NK-92 treated with Interleukin-12 subunit alpha and Interleukin-12 subunit beta, amount 100 ng/mL, for 24 hours (cell line): ENCODE measurements around the gene SOS1.
A peak's percentile ranks its signal among the peaks of the same experiment; 100 is the strongest.
"Not testable (repeated sequence)": the region's sequence is repeated elsewhere in the genome, so short reads cannot be mapped to it uniquely, and the experiment has no call there.

Experiments
- DNase-seq: peaks from one replicate; lab custom pipeline; 2025; lab: John Stamatoyannopoulos, UW

Gene SOS1

DNA sequence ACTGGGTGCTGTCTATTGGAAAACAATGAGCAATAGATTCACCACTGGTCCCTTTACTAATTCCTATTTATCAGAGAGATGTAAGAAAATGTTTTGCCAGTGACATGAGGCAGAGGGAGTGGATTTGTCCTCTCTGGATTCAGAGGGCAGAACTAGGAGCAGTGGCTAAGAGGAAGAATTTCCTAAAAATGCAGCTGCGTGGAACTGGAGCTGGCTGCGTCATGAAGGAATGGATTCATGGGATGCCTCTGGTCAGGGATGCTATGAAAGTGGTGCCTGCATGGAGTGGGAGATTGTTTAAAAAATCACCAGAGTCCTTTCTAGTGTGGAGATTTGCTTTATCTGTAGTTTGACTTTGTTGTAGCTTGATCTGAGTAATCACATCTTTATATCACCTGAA, 152.8 kb downstream of the SOS1 start:
- DNase-seq: no peak

DNA sequence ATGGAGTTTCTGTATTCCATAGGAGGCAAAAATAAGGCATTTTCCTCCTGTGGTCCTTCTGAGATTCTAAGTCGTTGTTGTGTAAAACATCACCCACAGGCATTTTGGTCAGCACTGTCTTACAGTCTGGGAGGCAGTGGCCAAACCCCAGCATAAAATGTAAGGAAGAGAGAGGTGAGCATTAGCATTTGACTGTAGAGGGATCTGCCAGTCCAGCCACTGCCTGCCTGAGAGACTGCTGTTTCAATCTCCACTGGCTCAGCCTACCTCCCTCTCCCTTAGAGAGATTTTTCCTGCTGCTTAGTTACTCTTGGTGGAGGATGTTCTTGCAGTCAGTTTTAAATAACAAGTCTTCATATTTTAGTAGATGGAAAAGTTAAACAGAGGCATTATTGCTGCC, 154.2 kb downstream of the SOS1 start:
- no peak for DNase-seq

DNA sequence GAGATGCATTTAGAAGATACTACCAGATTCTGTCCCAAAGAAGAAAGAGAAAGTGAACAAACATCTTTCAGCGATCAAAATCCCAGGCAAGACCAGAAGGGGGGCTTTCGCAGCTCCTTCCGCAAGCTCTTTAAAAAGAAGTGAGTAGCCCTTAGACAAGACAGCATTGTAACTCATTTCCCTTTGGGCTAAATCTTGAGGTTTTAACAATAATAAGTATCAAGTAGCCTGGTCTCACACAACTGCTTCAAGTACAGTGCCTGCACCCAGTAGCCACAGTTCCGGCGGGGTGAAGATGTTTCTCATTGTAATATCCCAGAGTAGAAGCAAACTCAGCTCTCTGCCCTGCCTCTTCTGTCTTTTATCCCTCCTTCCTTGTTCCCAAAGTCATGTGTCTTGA, 154.8 kb downstream of the SOS1 start:
- no peak for DNase-seq

DNA sequence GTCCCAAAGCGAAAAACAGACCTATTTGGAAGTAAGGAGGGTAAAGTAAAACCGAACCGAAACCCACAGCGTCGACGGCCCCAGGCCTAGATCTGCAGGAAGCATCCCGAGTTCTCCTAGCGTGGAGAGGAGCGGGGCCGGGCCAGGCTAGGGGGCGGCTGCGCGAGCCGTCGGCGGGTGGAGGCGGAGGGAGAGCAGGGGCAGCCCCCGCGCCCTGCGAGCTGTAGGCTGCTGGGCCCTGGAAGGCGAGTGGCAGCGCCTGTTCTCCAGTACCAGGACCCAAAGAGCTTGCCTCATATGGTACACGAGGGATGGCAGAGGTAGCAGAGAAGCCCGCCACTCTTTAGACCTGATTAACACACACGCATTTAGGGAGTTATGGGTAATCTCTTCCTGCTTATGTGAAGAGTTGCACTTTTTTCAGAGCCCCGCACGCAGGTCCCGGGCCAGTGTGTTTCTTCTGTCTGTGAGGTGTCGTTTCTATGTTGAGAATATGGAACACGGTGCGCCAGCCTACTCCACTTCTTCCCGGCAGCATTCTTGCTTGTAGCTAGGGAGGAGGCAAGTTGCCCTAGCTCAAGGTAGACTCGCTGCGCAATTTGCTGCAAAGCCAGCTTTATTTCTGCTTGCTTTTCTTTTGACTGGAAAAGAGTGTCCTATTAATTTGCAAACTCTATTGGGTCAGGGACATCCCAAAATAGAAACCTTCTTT, 160.1 kb downstream of the SOS1 start:
- DNase-seq: no peak

DNA sequence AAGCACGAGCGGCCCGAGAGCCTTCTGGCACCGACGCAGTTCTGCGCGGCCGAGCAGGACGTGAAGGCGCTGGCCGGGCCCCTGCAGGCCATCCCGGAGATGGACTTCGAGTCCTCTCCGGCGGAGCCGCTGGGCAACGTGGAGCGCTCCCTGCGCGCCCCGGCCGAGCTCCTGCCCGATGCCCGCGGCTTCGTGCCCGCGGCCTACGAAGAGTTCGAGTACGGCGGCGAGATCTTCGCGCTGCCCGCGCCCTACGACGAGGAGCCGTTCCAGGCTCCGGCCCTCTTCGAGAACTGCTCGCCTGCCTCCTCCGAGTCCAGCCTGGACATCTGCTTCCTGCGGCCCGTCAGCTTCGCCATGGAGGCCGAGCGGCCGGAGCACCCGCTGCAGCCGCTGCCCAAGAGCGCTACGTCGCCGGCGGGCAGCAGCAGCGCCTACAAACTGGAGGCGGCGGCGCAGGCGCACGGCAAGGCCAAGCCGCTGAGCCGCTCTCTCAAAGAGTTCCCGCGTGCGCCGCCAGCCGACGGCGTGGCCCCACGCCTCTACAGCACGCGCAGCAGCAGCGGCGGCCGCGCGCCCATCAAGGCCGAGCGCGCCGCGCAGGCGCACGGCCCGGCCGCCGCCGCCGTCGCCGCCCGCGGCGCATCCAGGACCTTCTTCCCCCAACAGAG, 160.8 kb downstream of the SOS1 start:
- DNase-seq: no peak

DNA sequence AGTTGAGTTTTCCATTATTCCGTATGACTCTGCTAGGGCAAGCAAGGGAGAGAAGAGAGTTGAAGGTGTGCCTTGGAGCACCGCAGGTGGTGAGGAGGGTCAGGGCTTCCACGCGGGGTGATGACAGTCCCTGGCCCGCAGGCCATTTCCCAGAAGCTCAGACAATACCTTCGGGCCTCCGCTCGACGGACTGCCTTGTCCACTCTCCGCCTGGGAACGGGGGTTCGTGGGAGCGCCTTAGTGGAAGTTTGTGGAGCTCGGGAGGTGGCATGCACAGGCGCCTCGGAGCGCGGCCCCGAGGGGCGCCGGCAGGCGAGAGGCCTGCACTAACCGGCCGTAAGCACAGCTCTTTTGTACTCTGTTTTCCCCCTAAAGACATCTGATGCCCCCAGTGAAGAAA, 161.4 kb downstream of the SOS1 start:
- DNase-seq: no peak

DNA sequence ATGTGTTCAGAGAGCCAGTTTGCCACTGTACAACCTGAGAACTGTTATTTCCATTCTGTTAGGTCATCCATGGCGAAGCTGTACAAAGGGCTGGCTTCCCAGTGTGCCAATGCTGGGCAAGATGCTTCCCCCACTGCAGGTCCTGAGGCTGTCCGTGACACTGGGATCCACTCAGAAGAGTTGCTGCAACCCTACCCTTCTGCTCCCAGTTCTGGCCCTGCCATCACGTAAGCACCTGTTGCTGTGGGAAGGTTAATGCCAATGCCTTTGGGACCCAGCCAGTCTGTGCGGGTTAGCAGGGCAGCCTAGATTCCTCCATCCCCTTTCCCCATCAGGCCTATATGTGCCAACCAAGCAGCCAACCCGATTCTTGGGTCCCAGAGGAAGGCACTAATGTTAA, 162.9 kb downstream of the SOS1 start:
- no peak for DNase-seq

DNA sequence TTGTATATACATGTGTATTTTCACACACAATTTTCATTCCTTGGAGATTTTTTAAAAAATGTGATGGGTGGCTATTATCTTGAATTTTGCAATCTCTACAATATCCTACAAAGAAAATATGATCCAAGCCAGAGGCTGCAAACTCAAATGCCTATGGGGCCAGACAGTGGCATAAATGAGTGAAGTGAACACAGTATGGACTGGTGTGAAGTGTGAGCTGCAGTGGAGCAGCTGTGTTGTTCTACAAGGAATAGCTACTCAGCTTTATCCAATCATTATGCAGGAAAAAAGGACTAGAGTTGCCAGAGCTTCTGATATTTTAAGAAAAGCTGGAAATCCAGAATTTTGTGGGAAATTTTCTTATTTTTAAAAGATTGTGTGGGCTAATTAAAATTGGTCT, 169.1 kb downstream of the SOS1 start:
- DNase-seq: no peak

DNA sequence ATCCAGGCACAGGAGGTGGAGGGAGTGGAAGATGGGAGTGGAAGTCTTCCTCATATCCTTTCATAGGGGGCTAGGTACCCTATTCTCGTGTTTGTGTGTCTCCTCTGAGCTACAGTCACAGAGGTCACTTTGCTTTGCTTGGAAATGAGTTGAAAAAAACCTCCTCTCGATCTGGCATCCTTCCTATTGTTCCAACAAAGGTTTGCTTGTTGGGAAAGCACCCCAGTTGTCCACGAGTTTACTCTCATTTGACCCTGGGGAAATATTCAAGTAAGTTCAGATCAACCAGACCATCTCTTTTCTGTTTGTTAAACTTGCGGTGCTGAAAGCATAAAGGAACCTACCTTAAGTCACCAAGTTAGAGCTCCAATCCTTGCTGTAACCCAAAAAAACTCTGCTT, 171.9 kb downstream of the SOS1 start:
- no peak for DNase-seq

DNA sequence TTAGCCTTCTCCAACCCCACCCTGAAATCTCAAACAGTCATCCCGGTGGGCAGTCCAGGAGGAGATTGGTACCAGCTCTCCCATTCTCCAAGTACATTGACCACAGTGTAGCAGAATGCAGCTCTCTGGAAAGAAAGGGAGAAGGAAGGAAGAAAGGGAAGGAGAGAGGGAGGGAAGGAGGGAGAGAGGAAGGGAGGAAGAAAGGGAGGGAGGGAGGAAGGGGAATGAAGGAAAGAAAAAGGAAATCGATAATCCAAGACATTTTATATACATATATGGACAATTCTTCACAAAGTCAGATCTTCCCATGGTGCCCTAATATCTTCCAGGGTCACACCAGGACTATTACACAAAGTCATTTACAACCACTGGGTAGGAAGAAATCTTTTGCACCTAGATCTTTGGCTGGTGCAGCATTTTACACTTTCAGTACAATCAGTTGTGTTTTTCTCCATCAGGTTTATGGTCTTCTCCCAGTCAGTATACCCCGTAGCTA, 172.4 kb downstream of the SOS1 start:
- no peak for DNase-seq

DNA sequence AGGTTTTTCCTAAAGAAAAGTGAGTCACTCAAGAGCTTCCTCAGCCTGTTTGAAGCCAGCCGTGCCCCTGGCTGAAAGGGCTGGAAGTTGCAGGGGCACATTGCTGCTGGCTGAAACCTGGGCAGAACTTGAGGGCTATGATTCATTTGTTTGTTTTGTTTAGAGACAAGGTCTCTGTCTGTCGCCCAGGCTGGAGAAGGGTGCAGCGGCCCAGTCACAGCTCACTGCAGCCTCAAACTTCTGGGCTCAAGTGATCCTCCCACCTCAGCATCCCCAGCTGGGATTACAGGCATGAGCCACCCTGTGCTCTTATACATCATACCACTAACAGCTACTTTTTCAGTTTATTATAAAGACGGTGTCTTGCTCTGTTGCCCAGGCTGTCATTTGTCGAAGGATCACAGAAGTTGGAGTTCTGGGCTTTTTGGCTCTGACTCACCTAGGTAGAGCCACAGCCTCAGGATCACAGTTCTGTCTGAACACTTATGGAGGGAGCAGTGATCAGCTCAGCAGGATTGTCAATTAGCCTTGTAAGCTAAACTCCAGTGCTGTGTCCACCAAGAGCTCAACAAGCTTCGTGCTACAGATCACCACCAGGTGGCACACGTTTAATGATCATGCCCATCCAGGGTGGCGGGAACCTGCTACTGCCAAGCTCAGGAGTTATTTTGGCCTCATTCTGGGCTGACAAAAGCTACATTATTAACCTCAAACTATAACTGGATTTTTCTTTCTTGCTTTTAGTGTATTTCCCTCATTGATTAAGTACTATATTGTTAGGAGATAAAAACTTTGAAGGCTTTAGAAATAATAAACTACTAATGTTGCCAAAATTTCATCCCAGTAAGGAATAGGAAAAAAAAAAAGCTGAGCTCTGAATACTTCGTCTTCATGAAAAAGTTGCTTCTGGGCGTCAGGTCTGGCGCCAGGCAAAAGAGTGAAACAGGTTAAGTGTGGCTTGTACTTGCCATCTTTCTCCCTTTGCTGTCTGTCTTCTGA, 173.3 kb downstream of the SOS1 start:
- DNase-seq: peak; percentile 17

DNA sequence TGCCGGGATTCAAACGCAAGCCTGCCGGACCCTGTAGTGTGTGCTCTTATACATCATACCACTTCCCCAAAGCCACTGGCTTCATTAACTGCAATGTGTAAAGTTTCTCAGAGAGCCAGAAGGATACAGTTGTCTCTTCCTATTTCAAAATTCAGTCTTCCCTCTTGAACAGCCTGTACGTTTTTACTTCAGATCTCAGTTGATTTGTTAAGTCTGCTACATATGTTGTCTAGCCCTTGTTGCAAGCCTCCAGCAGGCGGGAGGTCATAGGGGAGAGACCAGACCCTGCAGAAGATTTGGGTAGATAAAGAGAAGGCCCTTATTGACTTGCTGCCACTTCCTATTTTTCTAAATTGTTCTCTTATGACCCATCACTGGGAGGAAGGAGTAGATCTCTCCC, 174.9 kb downstream of the SOS1 start:
- DNase-seq: no peak

DNA sequence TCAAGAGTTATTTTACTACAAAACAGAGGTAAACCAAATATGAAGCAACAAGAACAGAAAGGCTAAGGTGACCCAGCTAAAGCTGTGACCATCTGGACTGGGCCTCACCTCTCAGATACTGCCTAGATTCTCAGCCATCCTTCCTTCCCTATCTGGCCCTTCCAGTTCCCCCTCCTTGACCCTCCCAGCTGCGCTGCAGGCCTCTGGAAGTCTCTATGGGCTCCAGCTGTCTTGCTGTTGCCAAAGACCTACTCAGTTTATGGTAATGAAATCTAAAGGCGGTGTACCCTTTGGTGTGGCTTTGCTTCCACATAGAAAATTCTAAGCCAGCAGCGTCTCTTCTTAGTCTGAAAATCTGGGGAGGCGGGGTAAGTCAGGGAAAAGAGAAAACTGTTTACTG, 175.5 kb downstream of the SOS1 start:
- DNase-seq: no peak

DNA sequence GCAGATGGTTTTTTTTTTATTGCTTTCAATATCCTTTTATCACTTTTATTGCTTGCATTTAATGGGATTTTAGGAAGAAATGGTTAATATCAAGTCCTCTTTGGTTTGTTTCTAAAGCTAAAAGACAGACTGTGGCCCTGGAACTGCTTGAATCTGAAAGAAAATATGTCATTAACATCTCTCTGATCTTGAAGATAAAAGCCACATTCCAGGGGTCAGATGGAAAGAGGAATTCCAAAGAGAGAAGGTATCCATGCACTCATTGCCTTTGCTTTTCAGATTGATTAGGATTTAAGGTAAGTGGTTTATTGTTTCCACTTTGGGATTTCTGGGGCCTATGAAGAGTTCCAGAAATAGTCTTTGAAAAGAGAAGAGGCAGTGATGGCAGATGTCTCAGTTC, 177.1 kb downstream of the SOS1 start:
- DNase-seq: no peak

DNA sequence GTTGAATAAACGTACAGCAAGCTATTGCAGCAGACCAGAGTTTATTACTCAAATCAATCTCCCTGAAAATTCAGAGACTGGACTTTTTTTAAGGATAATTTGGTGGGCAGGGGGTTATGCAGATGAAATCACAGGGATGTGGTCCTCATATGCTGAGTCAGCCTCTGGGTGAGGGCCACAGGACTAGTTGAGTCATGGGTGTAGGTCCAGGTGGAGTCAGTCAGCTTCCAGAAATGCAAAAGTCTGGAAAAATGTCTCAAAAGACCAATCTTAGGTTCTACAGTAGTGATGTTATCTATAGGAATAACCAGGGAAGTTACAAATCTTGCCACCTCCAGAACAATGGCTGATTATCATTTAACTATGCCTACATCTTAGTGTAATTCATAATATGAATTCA, 180.1 kb downstream of the SOS1 start:
- no peak for DNase-seq

DNA sequence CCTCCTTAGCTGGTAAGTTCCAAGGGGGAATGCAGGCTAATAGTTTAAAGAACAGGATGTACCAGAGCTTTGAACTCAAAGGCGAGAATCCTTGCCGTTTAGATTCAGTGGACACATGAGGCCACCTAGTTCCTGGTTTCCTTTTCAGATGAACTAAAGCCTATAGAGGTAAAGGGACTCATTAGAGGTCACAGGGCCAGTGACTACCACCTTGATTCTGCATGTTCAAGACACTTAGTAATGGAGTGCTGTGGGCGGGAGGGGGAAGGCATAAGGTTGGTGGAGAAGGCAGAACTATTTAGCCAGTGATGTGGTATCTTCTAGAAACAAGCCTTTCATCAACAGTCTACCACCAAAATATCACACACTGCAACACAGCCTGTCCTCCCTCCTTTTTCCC, 183.3 kb downstream of the SOS1 start:
- no peak for DNase-seq

DNA sequence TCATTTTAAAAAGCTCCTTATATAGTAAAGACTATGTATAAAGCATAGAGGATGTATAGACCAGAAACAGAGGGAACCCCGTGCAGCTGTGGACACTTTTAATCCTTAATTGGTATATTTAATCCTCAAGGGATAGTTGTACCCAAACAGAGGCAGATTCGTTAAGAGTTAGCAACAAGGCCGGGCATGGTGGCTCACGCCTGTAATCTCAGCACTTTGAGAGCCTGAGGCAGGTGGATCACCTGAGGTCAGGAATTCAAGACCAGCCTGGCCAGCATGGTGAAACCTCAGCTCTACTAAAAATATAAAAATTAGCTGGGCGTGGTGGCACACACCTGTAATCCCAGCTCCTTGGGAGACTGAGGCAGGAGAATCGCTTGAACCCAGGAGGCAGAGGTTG, 184.3 kb downstream of the SOS1 start:
- not testable (repeated sequence) for DNase-seq

DNA sequence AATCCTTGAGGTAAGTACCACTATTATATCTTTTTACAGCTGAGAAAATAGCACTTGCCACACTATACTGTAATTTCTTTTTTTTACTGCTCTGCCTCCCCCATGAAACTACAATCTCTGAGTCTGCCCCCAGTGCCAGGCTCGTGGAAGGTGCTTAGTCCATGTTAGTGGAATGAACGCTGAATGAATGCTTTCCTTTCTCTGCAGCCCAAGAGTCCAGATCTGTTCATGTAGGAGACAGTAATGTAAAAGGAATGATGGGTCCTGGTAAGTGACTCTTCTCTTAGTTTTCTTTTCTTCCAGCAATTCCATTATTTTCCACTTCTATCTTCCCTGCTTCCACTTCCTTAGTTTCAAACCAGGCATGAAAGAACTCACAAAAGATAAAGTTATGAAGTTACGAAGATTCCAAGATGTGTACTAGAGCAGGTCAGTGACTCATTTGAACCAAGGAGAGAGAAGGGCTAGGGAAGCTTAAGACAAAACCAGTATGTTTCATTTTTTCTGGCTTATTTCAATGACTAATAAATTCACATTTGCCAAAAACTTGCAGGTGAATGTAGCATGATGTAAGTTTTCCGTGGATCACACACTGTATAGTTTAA, 185.2 kb downstream of the SOS1 start:
- DNase-seq: no peak

DNA sequence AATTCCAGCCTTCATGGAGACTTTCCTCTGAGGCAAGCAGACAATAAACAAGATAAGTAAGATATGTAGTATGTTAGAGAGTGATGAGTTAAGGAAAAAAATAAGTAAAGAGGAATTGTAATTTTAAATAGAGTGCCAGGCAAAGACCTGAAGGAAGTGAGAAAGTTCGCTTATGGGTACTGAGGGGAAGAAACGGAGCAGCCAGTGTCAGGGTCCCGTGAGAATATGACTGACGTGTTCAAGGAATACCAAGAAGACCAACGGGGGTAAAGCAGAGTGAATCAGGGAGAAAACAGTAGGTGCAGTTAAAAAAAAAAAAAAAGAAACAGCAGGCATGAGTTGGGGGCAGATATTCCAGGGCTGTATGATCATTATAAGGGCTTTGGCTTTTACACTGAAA, 186.1 kb downstream of the SOS1 start:
- DNase-seq: no peak

DNA sequence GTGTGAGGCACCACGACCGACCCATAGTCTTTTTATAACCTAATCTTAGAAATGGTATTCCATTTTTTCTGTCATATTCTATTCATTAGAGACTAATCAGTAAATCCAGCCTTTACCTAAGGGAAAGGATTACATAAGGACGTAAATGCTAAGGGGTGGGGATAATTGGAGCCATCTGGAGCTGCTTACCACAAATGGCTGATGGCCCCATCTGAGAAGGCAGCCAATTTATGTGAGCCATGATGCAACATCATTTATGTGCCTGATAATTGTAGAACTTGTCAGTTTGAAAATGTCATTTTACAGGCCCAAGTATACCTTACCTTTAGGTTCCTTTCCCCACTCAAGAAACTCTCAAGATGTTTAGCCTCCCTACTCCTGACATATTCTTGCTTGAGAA, 187.2 kb downstream of the SOS1 start:
- no peak for DNase-seq

DNA sequence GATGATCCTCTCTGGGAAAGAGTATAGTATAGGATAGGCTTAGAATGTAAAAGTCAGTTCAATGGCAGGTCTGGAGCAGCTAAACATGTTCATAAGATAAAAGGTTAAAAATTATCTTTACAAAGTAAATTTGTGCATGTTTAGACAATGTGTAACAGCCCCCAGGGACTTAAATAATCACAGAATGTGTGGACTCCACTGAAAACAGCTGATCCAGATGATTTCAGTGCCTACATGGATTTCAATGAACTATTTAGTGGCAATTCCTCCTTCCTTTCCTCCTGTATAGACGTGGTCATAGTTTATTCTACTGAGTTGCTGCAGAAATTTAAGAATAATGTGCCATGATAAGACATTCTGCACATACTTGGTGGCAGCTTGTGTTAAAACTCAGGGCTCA, 188.3 kb downstream of the SOS1 start:
- DNase-seq: no peak
